Right kidney (tissue), 1 donor: ENCODE results near the gene KCNH2.
A peak's percentile ranks its signal among the peaks of the same experiment; 100 is the strongest.

ENCODE experiments used
- DNase-seq: peaks from one replicate; pipeline ENCODE4 v3.0.0-alpha.2; 2016

The KCNH2 gene

GRCh38 chr7:150904011-150904909 lies 73.9 kb downstream of the KCNH2 start:
- DNase-seq = no peak

- DNase-seq = no peak
Observed at GRCh38 chr7:150903606-150904005, 74.5 kb downstream of the KCNH2 start.

GRCh38 chr7:150902078-150903033 lies 75.8 kb downstream of the KCNH2 start:
- DNase-seq = no peak

GRCh38 chr7:150901160-150902035 lies 76.7 kb downstream of the KCNH2 start:
- DNase-seq = peak; percentile 34

- no peak for DNase-seq
Observed at GRCh38 chr7:150900675-150901074, 77.4 kb downstream of the KCNH2 start.

GRCh38 chr7:150898475-150899011 lies 79.6 kb downstream of the KCNH2 start:
- peak; percentile 58 for DNase-seq

- no peak for DNase-seq
Observed at GRCh38 chr7:150897502-150898474, 80.3 kb downstream of the KCNH2 start.

GRCh38 chr7:150896562-150897209 lies 81.4 kb downstream of the KCNH2 start:
- DNase-seq = no peak

- no peak for DNase-seq
Observed at GRCh38 chr7:150895809-150896208, 82.3 kb downstream of the KCNH2 start.
